Measurements from ENCODE around the gene CCDC185.
"Not testable (repeated sequence)": the region's sequence is repeated elsewhere in the genome, so short reads cannot be mapped to it uniquely, and the experiment has no call there.

Gene CCDC185

DNA sequence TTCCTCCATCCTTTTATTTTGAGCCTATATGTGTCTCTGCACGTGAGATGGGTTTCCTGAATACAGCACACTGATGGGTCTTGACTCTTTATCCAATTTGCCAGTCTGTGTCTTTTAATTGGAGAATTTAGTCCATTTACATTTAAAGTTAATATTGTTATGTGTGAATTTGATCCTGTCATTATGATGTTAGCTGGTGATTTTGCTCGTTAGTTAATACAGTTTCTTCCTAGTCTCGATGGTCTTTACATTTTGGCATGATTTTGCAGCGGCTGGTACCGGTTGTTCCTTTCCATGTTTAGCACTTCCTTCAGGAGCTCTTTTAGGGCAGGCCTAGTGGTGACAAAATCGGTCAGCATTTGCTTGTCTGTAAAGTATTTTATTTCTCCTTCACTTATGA lies 6.2 kb downstream of the CCDC185 start:
- not testable (repeated sequence) for DNase-seq

DNA sequence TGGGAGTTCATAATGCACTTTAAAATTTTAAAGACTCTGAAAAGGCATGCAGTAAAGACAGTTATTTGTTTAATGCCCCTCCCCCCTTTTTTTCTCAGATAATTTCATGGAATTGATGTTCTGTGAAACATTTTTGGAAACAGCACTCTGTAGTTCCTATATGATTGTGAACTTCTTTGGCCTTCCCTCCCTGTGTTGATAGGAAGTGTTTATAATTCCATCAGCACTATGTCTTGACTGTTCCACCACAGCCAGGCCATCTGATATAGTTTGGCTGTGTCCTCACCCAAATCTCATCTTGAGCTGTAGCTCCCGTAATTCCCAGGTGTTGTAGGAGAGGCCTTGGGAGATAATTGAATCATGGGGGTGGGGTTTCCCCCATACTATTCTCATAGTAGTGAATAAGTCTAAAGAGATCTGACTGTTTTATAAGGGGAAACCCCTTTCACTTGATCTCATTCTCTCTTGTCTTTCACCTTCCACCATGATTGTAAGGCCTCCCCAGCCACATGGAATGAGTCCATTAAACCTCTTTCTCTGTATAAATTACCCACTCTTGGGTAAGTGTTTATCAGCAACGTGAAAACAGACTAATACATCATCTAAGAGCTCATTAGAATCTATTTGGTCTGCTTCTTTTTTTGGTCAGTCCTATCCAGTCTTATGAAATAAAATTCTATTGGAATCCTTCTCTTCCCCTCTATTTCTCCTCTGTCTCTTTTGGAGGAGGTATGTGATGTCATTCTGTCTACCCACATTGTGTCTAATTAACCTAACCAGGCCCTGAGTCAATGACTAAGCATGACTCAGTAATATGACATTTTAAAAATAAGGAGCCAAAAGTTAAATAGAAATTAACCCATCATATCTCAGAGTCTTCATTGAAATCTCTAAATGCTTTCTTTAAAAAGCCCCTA lies 8.9 kb downstream of the CCDC185 start:
- no peak for DNase-seq

DNA sequence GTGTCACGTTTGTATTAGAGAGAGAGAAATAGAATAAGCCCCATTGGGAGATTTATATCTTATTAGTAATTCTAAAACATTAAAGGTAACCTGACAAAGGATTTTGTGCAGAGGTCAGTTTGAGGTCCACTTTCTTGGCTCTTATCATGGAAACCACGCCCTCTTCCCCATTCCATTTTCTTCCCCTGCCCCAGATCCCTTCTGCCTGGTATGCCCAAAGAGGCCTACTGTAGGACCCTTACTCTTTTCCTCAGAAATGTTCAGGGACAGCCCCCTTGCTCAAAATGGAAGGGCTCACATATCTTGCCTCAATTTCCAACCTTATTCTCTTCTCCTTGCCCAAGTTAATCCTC lies 9.6 kb downstream of the CCDC185 start:
- DNase-seq: no peak

DNA sequence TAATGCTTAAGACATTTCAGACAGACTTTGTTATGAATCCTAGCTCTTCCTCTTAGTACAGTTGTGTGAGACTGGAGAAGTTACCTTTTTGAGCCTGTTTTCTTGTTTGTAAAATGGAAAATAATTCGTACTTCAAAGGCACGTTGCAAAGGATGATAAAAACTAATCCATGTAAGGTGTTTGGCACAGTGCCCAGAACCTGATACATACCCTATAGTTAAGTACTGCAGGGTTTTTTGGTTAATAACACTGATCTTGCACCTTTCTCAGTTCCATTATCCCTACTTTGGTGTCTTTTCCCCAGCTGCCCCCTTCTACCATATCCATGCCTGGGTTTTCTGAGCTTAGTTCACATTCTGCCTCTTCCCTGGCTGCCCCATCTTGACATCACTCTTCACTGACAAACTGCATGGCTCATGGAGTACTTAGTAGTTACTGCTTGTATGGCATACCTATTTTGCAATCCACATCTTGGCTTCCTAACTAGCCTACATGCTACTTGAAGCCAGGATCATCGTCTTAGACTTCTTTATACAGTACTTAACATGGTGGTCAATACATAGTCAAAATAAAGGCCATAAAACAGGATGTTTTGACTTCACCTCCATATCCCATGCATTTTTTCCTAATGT lies 10.1 kb downstream of the CCDC185 start:
- DNase-seq: no peak

DNA sequence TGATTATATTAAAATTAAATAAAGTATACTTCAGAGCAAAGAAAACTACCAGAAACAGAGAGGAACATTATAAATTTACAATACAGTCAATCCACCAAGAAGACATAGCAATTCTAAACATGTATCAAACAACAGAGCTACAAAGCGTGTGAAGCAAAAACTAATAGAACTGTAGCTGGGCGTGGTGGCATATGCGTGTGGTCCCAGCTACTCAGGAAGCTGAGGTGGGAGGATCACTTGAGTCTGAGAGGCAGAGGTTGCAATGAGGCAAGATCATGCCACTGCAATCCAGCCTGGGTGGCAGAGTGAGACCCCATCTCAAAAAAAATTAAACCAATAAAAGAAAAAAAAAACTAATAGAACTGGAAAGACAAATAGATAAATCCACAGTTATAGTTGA lies 12.3 kb downstream of the CCDC185 start:
- no peak for DNase-seq

DNA sequence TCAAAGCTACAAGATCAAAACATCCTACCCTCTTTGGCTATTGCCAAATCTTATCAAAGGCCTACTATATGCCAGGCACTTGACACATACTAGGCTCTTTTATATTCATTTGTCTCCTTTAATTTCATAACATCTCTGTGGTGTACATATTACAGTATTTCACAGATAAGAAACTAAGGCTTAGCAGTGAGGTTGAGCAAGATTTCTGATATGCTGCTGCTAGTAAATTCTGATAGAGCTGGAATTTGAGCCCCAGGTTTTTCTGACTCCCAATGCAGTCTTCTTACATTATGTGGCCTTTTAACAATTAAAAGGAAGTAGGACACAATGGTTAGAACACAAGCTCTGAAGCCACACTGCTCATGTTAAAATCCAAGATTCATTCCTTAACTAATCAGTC lies 16.8 kb downstream of the CCDC185 start:
- DNase-seq: no peak

DNA sequence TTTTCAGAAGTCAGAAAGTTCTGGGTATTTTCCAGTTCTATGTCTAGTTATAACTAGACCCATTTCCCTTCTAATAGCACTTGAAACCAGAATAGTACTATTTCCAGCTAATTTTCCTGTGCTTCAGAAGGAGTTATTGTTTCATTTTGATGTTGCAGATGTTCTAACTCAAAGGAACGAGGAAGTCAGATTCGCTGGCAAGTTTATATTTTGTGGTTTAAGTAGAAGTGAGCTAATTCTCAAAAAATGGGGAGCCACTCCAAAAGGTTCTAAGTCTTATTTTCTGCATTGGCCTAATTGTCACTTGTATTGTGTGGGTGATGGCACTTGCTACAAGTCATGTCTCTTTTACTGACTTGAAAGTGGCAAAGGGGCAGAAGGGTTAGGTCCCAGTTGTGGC lies 18.1 kb downstream of the CCDC185 start:
- no peak for DNase-seq

DNA sequence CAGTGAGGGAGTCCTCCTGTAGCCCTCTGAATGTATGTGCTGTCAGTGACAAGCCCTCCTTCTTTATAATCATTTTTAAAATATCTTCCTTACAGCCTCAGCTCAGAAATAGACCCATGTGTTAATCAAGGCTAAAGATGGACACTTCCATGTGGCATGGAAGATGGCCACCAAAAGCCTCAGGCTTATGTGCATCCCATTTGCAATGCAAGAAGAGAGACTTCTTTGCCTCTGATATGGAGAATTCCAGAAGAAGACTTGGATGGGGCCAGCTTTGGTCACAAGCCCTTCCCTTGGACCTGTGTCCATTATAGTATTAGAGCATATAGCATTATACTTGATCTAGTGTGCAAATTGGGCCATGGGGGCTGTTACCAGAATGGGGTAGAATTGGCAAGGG lies 18.5 kb downstream of the CCDC185 start:
- DNase-seq: no peak

DNA sequence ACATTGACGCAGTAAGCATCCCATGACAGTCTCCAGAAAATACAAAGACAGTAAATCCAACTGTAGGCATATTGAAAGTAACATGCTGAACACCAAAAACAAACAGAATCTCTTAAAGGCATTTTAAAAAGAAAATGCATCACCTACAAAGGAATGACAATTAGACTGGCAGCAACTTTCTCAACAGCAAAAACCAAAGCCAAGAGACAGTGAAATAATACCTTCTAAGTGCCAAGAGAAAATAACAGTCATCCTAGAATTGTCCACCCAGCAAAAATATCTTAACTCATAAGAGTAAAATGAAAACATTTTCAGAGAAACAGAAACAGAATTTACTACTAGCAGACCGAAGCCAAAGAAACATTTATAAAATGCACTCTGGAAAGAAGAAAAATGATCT lies 20.0 kb downstream of the CCDC185 start:
- DNase-seq: no peak

DNA sequence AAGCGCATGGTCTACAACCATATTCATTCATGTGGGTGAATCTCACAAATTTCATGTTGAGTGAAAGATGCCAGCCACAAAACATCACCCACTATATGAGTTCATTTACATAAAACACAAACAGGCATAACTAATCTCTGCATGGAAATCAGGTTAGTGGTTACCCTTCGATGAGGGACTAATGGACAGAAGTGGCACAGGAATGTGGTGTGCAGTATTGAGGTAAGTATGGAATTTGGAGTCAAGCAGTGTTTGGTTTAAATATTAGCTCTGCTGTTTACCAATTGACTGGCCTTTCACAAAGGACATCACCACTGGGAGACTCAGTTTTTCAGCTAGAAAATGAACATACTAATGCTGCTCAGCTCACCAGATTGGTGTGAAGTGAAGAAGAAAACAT lies 24.2 kb downstream of the CCDC185 start:
- DNase-seq: no peak

DNA sequence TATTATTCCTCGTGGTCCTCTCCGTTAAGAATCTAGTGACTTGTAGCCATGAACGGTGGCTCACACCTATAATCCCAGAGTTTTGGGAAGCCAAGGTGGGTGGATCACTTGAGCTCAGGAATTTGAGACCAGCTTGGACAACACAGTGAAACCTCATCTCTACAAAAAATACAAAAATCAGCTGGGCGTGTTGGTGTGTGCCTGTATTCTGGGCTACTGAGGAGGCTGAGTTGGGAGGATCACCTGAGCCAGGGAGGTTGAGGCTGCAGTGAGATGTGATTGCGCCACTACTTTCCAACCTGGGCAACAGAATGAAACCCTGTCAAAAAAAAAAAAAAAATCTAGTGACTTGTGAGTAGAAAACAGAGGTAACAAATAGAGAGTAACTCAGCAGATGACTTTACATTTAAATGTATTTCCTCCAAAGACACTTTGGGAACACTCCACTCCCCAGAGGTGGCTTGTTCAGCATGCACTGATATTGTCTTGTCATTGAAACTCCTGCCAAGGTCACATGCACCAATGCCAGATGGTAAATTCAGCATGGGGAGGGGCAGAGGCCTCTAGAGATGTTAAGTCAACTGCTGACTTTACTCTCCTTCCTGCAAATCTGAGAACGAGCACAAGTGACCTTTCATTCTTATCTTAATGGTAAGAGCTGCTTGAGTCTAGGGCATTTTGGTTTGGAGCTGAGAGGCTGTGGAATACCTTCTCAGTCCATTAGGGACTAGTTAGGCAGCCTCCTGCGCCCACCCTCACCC lies 24.9 kb downstream of the CCDC185 start:
- no peak for DNase-seq

DNA sequence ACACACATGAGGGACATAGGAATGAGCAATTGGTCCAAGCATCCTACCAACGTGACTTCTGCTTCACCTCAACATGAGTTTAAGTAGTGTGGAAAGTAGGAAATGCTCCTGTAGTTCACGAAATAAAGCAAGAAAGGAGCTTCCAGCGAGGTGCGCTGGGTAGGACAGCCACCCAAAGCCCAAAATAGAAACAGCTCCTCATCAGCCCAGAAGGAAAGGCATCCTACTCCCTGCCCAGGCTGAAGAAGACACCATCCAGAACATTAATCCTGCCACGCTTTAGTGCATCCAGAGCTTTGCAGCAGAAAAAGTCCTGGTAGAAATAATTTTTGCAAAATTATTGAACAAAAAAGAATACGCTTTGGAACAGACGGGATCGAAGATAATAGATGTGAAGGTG lies 25.9 kb downstream of the CCDC185 start:
- DNase-seq: no peak

DNA sequence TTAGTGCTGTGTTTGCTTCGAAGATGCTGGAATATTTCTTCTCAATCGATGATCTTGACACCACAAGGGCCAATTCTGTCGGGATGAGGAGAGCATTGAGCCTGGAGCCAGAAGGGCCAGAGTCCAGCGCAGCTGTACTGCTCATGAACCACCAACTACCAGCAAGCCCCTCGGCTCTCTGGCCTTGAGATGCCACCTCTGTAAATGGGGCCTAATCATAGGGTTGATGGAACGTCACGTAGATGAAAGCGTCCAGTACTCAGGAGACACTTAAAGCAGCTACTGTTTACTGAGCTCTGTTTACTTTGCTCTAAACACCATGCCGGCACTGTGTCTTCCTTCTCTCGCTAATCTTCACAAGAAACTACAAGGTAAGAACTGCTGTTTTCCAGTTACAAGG lies 26.3 kb downstream of the CCDC185 start:
- DNase-seq: no peak

DNA sequence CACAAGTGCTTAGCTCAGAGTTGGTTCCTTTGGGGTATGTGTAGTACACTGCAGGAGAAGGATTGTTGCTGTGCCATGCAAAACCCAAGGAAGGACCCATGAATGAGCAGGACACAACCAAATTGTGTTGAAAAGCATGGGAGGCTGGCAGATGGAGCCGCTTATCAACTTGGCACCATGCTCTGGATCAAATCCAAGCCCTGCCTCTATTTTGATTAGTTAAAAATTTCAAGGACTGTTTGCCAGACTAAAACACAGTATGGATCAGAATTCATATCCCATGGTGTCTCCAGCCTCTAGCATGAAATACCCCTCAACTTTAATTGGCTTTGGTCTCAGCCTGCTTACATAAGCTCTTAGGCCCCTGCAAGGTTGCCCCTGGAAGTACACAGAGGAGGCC lies 27.8 kb downstream of the CCDC185 start:
- no peak for DNase-seq

DNA sequence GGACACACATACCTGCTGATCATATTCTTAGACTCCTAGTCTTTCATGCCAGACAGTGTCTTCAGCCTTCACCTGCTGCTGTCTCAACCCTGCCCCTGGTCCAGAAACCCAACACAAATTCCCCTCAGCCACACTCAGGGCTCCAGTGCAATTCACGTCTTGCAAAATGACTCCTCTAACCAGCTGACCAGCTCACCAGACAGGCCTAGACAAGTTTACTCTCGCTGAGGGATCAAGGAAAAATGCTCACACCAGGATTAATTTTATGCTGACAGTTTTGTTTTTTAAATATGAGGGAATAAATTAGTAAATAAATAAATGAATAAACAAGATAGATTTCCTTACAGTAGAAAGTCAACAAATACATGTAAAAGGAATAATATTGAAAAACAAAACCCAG lies 28.5 kb downstream of the CCDC185 start:
- DNase-seq: no peak

DNA sequence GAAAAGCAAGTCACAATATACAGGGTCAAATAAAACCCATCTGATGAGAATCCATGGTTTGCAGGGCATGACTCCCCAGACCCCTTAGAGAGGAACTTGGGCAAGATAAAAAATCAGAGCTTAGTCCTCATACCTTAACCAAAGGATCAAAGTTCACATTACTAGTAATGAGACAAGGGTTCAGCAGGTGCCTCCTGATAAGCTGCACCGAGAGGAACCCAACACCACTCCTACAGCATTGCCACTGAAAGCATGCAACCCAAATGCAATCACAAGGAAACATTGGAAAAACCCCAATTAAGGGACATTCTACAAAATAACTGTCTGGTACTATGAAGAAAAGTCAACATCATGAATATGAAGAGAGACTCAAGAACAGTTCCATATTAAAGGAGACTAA lies 29.7 kb downstream of the CCDC185 start:
- DNase-seq: no peak

DNA sequence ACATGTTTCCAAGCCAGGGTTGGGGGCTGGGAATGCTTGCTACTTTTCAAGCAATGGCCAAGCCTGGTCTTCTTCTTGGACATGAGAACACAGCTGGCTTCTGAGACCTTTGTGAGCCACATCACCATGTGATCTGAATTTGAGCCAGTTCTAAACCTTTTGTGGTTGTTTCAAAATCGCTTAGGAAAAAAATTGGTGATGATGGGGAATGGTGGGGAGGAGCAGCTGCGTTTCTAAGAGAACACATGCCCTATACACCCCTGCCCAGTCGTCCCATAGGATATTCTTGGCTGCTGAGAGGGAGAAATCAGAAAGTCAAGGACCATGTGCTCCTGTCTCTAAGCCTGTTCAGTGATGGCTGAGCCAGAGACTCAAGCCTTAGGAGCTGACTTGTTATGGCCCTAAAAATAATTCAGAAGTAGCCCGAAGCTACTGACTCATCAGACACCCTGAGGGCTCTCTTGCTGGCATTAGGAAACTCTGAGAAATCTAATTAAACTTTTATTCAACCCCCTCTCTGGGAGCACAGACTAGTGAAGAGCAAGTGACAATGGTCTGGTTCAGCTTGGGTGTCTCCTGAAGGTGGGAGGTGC lies 30.5 kb downstream of the CCDC185 start:
- no peak for DNase-seq

DNA sequence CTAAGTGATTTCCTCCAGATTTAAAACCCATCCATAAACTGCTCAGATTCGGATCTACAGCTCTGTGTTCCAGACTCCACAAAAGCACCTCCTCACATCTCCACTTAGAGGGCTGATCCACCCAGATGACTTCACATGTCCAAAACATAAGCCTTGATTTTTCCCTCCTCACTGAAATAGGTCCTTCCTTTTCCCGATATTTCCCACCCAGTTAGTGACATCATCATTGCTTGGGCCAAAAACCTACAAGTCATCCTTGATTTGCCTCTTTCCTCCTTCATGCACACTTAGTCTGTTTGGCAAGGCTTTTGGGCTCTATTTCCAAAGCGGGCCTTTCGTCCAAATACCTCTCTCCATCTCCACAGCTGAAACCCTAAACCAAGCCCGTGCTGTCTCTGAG lies 32.3 kb downstream of the CCDC185 start:
- no peak for DNase-seq

DNA sequence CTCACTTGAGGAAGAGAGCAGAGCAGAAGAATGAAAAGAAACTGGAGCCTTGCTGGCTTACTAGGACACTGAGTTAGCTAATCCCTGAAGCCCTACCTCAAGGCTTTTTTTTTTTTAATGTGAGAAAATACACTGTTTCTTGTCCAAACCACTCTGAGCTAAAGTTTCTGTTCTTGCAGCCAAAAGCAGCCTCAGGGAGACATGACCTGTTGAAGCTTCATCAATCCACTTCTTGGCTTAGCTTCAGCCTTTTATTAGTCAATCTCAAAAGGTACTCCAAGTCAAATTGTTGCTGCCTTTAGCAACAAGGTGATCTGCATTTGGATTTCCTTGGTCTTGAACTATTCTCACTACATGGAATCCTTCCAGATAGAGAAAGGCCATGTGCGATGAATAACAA lies 33.7 kb downstream of the CCDC185 start:
- no peak for DNase-seq

DNA sequence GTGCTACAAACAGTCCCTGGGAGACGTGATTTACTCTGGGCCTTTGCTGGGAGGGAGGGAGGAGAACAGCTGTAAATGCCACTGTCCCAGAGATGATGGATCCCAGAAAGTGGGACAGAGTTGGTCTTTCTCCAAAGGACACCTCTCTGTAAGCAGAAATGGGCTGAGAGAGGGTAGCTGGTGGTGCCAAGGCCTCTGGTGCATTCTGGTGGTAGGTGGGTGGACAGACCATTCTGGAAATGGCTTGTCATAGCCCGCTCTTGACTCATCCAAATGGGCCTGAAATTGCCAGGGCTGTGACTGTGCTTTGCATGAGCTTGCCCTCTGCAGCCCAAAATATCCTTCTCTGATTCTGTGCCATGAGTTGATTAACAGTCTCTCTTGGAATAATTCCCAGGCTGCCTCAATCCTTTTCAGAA lies 36.1 kb downstream of the CCDC185 start:
- no peak for DNase-seq

DNA sequence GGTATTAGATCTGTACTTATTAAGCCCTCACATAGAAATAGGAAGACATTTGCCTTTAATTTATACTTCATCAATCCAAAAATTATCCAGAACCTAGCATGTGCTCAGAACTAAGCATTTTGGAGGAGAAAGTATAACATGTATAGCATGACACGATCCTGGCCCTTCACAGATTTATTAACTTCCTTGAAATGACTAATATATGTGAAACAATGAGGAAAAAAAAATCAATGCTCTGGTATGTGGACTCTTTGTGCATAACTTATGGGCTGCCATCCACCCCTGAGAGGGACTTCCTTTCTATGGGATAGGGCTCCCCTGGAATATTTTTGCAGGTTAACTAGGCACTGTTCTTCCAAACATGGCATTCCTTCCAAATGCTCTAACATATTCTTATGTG lies 36.6 kb downstream of the CCDC185 start:
- DNase-seq: no peak

DNA sequence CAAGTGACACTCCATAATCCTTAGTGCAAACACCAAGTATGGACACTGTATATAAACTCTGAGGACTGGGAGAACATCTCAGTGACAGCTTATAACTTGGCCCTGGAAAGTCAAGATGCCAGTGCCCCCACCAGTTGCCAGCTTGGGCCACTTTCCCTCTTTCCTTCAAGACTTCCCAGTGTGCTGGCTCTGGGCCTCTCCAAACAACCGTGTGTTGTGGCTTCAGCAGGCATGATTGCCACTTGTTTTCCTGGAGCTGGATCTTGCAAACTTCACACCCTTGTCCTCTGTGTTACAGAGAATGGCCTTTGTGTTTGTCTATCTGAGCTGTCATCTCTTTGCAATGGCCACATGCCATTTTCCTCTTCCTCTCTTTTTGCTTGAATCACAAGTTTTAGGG lies 37.0 kb downstream of the CCDC185 start:
- no peak for DNase-seq

DNA sequence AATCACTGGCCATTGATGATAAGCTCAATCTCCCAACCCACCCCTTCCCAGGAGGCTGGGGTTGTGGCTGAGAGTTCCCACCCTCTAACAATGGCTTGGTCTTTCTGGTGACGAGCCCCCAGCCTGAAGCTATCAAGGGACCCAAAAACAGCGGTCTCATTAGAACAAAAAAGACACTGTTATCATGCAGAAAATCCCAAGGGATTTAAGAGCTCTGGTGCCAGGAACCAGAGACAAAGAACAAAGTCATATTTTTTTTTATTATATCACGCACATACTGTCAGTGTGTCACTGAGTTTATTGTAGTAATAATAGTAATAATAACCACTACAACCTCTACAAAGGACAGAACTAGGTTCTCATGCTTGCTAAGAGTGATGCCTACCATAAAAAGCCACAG lies 43.9 kb downstream of the CCDC185 start:
- DNase-seq: no peak

DNA sequence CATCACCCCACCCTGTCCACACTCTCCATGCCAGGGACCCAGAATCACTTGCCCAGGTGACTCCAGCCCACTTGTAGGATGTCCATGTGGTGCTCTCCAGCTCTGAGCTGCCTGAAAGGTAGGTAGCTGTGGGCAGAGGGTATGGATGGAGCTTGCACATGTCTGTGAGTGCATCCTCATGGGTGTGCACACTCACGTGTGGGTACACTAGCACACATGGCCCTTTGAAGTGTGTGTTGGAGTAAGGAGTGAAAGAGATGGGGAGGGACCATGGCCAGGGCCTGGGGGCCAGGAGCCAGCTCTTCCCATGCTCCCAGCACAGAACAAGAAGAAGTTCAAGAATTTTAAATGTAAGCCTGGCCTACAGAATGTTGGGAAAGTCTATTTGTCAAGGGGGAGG lies 50.2 kb downstream of the CCDC185 start:
- DNase-seq: no peak
